ENCODE results near the gene ITPR3. TPM values are rescaled to one million over a fixed set of nuclear protein-coding genes. Genes with fewer than 3 reads are reported as not detected.

ITPR3 gene
- total RNA-seq, 1 experiment from 2014 or later = 9.8 TPM

DNA sequence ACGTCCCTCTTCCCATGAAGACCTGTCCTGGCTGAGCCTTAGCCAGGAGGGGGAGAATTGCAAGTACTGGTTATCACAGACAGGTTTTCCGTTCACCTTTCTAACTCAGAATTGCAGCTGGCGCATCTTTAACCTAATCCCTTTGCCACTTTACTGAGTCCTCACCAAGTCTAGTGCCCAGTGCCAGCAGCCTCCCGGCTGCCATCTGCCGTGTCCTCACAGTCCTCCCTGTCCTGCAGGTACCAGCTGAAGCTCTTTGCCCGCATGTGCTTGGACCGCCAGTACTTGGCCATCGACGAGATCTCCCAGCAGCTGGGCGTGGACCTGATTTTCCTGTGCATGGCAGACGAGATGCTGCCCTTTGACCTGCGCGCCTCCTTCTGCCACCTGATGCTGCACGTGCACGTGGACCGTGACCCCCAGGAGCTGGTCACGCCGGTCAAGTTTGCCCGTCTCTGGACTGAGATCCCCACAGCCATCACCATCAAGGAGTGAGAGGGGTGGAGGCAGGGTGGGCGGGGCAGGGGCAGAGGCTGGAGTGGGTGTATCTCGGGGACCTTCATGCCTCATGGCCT is 49.1 kb downstream of the ITPR3 start:
- DNase-seq (ENCODE audit: low spot score) = no peak

DNA sequence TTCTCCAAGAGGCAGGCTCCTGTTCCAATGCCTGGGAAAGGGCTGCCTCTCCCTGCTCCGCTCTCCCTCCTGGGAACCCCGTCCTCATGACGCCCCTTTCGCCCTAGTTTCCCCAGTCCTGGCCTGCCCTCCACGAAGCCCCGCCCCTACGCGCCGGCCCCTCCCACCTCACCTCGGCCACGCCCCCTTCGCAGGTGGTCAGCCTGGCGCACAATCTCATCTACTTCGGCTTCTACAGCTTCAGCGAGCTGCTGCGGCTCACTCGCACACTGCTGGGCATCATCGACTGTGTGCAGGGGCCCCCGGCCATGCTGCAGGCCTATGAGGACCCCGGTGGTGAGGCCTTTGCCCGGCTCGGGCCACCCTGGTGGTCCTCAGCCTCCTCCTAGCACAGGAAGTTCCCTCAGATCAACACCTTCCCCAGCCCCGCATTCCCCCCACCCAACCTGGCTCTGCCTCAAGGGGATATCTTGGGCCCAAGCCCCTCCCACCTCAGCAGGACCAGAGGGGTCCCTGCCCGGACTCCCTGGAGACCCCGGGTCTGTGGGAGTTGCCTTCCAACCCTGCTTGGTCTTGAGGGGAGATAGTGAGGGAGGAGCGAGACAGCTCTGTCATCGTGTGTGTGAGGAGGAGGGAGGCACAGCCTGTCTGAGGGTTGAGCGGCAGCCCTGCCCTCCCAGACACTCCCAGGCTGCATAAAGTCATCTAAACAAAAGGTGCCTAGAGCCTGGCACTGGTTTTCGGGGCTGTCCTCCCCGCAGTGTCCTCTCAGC is 50.0 kb downstream of the ITPR3 start:
- DNase-seq (ENCODE audit: low spot score) = no peak

DNA sequence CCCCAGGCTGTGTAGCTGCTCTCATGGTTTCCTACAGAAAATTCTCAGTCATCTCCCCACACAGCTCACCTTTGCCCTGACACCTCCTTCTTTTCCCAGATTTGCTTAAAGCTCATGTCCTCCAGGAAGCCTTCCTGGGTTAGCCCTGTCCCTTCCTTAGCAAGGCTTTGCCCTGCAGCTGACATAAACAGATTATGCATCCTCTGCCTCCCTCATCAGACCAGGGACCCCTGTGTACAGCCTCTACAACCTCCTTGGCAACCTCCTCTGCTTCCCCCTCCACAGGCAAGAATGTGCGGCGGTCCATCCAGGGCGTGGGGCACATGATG is 50.6 kb downstream of the ITPR3 start:
- DNase-seq (ENCODE audit: low spot score) = no peak

DNA sequence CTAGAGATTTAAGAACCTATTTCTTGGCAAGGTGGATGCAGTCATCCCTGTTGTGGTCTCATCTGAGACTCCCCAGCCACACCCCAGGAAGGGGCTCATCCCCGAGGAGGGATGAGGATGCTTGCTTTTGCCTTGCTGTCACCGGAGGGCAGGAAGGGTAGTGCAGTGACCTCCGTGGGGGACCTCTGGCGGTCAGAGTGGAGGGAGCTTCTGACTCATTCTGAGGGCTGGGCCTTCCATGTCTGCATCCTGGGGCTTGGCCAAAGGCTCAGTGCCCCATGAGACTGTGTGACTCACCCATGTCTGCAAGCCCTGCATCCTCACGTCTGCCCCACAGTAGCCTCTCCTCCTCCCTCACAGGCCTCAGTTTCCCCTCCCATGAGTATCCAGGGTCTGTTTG is 51.7 kb downstream of the ITPR3 start:
- DNase-seq (ENCODE audit: low spot score) = peak; percentile 93

DNA sequence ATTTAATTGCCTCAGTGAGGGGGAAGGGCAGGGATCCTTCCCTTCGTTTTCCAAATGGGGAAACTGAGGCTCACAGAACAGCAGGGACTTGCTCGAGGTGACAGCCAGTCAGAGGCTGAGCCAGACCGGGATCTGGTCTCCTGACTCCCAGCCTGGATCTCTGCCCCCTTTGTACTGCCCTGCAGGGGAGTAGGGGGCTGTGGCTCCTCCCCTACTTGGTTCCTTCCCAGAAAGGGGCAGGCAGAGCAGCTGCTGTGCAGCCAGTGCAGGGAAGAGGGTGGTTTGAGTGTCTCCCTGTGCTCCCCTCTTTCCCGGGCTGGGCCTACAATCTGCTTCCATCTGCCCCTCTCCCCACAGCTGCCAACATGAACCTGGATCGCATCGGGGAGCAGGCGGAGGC is 52.7 kb downstream of the ITPR3 start:
- no peak for DNase-seq (ENCODE audit: low spot score)

DNA sequence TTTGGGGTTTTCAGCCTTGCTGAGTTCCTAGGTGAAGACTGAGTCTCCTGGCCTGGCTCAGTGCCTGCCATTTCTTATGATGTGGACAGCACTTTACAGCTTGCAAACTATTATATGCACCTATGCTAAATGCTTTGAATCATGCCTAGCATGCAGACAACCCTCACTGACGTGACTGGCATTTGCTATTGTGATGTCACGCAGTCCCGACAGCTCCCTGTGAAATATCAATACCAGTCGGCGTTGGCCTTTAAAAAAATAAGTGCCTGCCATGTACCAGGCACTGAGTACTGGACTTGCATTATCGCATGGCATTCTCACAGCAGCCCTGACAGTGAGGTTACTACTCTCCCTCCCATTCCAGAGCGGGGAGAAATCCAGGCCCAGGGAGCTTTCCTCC is 54.8 kb downstream of the ITPR3 start:
- no peak for DNase-seq (ENCODE audit: low spot score)

DNA sequence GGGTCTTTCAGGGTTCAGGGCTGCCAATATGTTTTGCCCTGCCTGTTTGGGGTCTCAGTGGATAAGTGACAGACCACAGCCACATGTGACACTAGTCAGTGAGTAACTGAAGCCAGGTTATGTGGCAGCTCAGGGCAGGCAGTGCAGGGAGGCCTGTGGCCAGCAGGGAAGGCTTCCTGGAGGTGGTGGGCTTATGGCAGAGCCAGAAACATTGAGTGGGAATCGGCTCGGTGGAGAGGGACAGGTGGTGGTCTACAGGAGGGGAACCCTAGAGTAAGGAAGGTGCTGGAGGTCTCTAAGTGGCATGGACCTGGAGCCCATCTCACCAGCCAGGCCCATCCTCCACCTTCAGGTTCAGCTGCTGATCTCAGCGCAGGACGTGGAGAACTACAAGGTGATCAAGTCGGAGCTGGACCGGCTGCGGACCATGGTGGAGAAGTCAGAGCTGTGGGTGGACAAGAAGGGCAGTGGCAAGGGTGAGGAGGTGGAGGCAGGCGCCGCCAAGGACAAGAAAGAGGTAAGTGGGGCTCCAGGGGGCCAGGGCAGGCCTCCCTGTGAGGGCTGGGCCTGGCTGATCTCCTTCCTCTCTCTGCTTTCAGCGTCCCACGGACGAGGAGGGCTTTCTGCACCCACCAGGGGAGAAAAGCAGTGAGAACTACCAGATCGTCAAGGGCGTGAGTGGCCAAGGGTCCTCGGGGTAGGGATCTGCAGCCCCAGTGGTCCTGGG is 55.5 kb downstream of the ITPR3 start:
- no peak for DNase-seq (ENCODE audit: low spot score)

DNA sequence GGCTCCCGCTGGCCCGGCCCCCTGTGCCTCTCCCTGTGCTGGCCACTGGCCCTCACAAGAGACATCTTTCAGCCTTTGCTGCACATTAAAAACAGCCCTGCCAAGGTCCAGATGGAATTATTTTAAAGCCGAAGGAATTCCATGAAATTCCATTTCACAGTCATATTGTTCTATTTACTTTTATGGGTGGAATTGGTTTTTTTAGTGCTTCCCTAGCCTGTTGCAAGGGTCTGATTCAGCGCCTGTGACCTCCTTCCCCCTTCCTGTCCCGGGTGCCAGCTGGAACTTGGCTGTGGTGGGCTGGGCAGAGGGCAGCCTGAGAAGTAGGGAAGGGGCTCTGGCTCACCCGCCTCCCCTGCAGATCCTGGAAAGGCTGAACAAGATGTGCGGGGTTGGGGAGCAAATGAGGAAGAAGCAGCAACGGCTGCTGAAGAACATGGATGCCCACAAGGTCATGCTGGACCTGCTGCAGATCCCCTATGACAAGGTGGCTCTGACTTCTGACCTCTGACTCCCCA is 56.1 kb downstream of the ITPR3 start:
- no peak for DNase-seq (ENCODE audit: low spot score)

DNA sequence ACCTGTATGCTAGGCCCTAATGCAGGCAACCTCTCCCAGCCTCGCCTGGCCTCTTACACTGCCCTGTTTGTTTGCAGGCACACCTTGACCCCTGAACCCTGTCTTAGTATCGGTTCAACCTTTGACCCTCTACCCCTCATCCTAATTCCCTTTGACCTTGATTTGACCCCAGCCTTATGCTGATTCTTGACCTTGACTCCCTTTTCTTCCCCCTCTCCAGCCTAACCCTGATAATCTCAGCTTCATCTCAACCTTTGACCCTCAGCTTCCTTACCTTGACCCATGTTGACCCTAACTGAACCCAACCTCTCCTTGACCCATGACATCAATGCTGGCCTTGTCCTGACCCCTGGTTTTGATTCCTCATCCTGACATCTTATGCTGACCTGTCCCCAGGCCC is 56.6 kb downstream of the ITPR3 start:
- DNase-seq (ENCODE audit: low spot score) = no peak

DNA sequence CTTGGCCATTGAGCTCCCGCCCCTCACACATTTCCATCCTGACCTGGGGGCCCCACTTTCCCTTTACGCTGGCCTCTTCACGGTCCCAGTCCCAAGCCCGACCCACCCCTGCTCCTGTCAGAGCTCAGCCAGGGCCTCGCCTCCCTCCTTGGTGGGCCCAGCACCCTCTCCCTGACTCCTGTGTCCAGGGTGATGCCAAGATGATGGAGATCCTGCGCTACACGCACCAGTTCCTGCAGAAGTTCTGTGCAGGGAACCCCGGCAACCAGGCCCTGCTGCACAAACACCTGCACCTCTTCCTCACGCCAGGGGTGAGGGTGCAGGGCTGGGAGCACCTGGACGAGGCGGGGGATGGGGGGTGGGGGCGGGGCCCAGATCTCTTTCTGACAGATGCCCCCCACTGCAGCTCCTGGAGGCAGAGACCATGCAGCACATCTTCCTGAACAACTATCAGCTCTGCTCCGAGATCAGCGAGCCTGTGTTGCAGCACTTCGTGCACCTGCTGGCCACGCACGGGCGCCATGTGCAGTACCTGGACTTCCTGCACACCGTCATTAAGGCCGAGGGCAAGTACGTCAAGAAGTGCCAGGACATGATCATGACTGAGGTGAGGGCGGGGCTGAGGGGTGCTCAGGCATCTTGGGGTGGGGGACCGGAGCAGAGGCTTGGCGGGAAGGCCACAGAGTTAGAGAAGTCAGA is 57.3 kb downstream of the ITPR3 start:
- DNase-seq (ENCODE audit: low spot score) = no peak

DNA sequence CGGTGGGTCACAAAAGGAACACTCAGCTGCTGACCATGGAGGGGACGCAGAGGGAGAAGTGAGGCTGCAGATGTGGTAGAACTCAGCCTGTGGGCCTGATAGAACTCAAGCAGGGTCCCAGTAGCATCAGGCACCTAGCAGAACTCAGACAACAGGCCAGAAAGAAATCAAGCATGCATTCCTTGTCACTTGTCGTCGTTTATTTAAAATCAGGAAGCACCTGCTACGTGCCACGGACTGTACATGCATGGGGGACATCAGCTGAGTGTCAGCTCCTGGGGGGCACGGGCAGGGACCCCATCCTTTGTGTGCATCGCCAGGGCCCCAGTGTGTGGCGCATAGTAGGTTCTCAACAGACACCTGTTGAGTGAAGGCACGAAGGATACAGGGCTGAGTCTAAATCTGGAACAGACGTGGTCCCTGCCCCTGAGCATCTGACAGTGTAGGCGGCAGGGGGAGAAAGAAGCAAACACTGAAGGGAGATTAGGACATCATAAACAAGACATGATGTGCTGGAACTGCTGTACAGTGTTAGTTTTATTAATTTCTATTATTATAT is 57.9 kb downstream of the ITPR3 start:
- no peak for DNase-seq (ENCODE audit: low spot score)

DNA sequence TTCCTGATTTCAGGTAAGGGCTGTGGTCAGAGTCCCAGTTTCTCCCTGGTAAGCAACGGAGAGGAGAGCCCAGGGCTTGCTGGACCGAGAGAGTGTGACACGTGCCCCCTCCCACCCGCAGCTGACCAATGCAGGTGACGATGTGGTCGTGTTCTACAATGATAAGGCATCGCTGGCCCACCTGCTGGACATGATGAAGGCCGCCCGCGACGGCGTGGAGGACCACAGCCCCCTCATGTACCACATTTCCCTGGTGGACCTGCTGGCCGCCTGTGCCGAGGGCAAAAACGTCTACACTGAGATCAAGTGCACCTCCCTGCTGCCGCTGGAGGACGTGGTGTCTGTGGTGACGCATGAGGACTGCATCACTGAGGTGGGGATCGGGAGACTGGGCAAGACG is 58.6 kb downstream of the ITPR3 start:
- no peak for DNase-seq (ENCODE audit: low spot score)

DNA sequence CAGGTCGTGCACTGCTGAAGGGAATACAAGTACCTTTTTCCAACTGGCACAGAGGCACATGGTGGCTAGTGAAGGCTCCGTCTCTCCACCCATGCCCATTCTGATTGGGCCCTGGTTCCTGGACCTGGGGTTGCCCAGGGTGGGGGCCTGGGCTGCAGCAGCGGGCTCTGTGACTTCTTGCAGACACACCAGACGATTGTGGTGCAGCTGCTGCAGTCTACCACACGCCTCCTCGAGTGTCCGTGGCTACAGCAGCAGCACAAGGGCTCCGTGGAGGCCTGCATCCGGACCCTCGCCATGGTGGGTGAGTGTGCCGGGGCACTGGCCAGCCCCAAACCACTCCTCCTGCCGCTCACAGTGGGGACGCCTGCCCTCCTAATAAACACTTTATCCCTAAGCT is 61.2 kb downstream of the ITPR3 start:
- DNase-seq (ENCODE audit: low spot score) = no peak

DNA sequence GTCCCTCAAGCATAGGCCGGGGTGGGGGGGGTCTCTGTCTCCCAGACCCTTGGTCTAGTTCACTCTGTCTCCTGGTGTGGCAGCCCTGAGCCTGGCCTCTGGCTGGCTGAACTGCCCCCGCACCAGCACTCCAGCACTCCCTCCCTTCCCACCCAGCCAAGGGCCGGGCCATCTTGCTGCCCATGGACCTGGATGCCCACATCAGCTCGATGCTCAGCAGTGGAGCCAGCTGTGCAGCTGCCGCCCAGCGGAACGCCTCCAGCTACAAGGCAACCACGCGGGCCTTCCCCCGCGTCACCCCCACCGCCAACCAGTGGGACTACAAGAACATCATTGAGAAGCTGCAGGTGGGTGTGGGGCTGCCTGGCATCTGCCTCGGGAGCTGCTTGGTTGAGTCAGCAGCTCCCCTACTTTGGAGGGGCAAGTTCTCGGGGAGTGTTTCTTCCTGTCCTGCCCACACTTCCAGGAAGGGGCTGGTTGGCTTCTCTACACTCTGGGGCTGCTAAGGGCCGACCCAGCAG is 62.0 kb downstream of the ITPR3 start:
- no peak for DNase-seq (ENCODE audit: low spot score)

DNA sequence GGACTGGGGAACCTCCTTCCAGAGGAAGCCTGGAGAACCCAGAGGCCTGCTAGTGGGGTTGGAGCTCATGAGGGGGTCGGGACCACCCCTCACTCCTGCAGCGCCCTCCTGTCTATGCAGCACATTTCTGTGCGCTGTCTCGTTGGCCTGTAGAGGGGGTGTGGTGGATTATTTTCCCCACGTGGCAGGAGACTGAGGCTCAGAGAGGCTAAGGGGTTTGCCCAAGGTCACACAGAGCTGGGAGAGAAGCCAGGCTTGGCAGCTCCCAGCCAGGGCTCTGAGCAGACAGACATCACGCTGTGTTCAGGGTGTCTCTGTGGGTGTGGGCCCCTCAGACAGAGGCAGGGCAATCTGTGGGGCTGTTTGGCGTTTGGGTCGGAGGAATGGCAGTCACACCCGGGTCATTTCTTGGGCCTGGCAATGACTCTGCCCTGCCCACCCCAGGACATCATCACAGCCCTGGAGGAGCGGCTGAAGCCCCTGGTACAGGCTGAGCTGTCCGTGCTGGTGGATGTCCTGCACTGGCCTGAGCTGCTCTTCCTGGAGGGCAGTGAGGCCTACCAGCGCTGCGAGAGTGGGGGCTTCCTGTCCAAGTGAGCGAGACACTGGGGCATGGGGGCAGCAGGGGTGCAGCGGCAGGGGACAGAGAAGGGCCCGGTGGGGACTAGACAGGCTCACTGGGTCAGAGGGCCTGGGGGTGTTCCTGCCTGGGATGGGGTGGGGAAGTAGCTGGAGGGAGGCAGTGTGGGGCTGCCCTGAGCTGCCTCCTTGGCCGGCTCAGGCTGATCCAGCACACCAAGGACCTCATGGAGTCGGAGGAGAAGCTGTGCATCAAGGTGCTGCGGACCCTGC is 62.7 kb downstream of the ITPR3 start:
- no peak for DNase-seq (ENCODE audit: low spot score)

DNA sequence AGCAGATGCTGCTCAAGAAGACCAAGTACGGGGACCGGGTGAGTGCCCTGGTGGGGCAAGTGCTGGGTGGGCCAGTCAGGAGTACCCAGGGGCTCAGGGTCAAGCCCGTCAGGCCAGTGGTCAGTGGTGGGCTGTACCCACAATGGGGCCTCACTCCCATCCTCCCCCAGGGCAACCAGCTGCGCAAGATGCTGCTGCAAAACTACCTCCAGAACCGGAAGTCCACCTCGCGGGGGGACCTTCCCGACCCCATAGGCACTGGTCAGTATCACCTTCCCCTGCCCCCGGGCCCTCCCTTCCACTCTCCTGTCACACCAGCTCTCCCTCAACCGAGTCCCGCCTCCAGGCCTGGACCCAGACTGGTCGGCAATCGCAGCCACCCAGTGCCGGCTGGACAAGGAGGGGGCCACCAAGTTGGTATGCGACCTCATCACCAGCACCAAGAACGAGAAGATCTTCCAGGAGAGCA is 63.3 kb downstream of the ITPR3 start:
- no peak for DNase-seq (ENCODE audit: low spot score)

DNA sequence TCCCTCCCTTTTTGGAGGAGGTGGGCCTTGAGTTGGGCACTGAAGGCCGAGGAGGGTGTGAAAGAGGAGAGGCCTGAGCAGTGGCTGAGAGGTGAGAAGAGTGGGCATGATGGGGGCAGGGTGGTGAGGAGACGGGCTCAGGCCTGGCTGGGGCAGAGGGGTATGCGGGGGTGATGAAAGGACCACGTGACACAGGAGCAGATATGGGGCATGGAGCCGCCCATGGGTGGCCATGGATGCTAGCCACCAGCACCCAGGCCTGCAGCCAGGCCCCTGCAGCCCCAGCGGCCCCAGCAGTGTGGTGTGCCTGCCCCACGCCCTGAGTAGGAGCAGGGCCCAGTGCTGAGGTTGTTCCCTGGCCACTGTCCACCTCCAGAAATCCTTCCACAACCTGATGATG is 63.9 kb downstream of the ITPR3 start:
- no peak for DNase-seq (ENCODE audit: low spot score)

DNA sequence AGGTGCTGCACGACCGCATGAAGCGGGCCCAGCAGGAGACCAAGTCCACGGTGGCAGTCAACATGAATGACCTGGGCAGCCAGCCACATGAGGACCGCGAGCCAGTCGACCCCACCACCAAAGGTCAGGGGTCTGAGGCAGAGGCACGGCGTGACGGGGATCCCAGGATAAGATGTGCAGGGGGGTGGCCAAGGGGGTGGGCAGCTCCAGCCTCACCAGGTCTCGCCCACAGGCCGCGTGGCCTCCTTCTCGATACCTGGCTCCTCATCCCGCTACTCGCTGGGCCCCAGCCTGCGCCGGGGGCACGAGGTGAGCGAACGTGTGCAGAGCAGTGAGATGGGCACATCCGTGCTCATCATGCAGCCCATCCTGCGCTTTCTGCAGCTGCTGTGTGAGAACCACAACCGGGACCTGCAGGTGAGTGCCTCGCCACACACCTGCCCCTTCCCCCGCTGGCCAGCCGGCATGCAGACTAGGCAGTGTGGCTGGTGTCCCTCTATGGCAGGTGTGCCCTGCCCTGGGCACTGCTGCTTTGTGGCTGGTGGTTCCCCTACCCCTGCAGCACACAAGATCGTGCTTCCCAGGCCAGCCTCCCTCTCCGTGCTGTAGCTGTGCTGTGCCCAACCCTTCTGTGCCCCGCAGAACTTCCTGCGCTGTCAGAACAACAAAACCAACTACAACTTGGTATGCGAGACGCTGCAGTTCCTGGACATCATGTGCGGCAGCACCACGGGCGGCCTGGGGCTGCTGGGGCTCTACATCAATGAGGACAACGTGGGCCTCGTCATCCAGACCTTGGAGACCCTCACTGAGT is 64.5 kb downstream of the ITPR3 start:
- DNase-seq (ENCODE audit: low spot score) = no peak

DNA sequence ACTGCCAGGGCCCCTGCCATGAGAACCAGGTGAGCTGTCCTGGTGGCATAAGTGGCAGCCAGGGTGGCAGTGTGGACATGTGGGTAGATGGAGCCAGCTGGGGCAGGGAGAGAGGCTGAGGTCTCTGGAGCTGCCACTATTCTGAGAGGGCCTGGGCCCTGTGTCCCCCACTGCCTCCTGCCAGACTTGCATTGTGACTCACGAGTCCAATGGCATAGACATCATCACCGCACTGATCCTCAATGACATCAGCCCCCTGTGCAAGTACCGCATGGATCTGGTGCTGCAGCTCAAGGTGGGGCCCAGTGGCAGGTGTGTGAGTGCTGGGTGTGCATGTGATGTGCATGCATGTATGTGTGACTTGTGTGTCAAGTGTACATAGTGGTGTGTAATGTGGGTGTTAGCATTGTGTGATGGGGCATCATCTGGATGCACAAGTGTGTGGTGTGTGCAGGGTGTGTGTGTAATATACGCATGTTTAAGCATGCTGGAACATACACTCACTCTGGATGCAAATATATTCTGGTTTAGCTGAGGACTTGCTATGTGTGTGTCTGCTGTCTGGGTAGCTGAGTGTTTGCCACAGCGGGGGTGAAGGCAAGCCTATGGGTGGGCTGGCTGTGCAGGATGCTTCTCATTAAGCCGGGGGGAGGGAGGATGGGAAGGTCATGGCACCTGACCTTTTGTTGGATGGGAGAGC is 65.3 kb downstream of the ITPR3 start:
- DNase-seq (ENCODE audit: low spot score) = no peak
